GM18951 (cell line): ENCODE results near the gene DAB1.

Experiments used
- POLR2A ChIP-seq: IDR thresholded peaks from 4 replicates; pipeline ENCODE4 v1.6.1; 2011; ENCODE audit warnings: mild to moderate bottlenecking; ENCODE audit not compliant: insufficient read length, insufficient read depth; ENCODE audit errors: extremely low read depth
- in situ Hi-C: fragments of 300-500 bp; cut with MboI; formaldehyde crosslinking; loops from one replicate; pipeline ENCODE4 v1.12.0; 2022; ENCODE audit warnings: low sequenced_read_pairs, mixed read lengths, inconsistent platforms; ENCODE audit not compliant: unreplicated experiment

The DAB1 gene

DNA sequence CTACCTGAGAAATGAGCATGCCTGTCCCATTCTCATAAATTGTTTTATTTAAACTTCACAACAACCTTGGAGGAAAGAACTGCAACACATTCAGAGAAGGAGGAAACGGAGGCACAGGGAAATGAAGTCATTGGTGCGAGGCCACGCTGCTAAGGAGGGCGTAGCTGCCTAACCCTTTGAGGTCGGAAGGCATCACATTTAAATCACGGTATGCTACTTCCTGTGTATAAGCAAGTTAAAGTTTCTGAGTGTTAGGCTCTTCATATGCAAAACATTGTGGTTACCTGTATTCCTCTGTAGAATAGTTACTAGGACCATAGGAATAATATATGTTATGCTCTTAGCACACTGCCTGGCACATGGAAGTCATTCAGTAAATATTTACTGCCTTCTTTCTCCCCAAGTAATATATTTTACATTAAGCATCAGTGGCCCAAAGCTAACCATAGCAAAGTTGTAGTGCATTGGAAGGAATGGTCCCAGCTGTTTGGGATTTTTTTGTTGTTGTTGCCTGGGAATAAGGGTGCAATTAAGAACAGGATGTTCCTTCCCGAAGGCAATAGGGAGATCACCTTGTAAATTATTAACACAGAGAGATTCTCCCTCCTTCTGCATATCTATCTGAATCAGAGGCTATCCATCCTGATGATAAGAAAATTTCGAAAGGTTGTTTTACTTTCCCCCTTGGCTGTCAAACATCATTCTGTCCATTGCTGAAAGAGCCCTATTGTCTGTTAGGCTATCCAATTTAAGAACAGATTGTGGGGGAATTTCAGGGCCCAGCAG lies 265.8 kb downstream of the DAB1 start:
- TF ChIP-seq POLR2A, result no peak
- in situ Hi-C loops, result no loop called here

DNA sequence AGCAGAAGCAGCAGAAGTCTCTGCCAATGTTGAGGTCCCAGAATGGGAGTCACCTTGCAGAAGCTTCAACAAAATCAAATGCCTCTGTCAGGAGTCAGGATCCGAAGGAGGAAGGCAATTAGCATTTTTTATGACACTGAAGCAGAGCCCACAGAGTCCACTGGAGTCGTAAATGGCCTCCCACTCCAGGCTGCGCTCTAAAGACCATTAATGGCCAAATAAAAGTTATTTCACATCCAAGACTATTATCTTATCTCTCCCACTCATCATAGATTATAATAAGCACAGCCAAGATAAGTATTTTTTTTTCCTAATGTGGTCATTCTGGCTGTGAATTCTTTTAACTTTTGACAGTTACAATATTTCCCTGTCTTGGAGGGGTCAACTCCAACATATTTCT lies 267.0 kb downstream of the DAB1 start:
- TF ChIP-seq POLR2A, result no peak
- in situ Hi-C loops, result no loop called here

DNA sequence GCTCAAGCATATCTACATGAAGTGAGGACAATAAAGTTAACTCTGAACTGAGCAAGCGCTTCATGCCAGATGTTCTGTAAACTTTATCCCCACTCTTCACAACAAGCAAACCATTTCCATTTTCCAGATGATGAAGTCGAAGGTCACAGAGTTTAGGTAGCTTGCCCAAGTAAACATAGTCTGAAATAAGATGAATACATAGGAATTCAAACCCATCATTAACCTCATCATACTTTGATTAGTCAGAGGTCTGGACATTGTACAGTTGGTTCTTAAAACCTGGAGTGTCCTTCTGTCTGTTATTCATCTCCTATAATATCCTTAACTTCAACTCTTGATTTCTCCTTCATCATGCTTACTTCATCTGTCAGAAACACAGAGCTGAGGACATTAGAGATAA lies 277.8 kb downstream of the DAB1 start:
- in situ Hi-C loops, result no loop called here
- TF ChIP-seq POLR2A, result no peak

DNA sequence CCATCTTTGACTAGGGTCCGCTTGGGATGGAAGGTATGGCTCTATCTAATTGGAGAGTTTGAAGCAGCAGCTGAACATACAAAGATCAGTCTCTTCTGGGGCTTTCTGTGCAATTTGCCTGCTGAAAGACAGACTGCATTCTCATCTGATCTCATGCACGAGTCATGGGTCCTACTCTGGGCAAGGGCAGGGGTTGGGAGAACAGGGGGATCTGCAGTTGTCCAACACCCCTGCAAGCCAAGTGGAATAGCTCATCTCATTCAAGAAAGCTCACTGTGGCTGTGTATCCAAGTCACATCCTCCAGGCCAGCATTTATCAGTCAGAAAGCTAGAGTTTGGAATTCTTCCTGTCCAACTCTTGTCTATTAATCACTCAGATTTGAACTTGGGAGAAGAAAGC lies 280.9 kb downstream of the DAB1 start:
- in situ Hi-C loops, result no loop called here
- TF ChIP-seq POLR2A, result no peak

DNA sequence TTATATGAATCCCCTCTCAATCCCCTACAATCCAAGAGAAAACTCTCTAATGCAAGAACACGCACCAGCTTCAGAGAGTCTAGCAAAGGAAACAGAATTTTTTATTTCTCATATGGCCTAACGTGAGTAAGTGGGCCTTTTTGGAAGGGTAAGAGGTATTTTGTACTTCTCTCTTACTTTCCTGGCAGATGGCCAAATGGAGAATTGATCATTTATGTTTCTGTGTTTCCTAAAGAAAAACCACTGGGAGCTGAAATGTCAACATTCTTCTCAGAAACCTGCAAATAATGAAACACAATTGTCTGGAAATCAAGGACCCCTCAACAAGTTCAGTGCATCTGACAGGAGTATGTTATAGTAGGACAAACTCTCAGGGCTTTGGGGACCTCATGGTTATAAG lies 281.7 kb downstream of the DAB1 start:
- in situ Hi-C loops, result no loop called here
- no peak for TF ChIP-seq POLR2A

DNA sequence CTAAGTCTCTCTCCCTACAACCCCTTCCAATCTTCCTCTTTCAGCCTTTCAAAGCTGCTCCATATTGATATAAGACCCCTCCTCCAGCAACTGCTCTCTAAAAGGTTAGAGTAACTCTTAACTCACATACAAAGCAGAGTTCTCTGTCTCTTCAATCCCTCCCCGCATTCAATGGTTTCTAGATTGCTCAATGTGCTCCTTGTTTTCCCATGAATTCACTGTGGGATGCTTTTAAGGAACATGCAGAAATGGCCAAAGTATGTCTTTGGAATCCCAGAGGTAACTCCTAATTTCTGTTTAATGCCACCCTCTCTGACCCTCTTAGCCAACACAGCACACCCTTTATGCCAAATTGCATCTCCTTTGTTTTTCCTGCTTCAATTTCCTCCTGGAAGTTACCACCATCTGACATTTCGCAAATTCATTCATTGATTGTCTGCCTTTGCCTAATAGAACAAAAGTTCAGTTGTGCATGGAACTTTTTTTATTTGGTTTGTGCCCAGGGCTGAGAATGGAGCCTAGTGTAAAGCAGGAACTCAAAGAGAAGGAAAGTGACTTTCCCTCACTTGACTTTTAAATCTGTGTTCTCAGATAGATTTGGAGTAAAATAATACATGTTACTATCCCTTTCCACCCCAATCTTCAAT lies 285.3 kb downstream of the DAB1 start:
- in situ Hi-C loops, result no loop called here
- TF ChIP-seq POLR2A, result no peak

DNA sequence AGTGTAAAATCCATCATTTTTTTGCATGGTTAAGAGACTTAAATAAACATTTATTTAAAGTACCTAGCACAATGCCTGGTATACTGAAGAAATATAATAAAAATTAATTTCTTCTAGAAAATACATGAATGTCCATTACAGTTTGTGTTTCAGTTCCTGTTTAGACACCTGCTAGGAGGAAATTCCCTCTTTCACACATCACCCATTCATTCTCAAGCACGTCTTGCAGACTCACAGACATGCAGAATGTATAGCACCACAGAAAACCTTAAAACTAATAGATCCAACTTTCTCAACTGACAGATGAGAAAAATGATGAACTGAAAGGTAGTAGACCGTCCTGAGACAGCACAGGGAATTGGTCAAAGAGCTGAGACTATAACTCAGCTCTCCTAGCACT lies 285.9 kb downstream of the DAB1 start:
- in situ Hi-C loops, result no loop called here
- no peak for TF ChIP-seq POLR2A

DNA sequence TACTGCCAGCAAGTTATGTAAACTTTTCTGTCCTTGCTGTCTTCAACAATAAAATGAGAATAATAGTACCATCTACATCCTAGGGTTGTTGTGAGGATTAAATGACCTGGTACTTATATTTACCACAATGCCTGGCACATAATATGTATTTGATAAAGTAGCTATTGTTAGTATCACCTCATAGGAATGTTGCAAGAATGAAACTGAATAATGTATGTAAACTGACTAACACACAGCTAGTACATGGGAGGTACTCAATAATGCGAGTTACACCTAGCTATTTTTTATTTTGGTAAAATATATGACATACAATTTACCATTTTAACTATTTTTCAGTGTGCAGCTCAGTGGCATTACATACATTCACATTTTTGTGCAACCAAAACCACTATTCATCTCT lies 289.1 kb downstream of the DAB1 start:
- in situ Hi-C loops, result no loop called here
- TF ChIP-seq POLR2A, result no peak

DNA sequence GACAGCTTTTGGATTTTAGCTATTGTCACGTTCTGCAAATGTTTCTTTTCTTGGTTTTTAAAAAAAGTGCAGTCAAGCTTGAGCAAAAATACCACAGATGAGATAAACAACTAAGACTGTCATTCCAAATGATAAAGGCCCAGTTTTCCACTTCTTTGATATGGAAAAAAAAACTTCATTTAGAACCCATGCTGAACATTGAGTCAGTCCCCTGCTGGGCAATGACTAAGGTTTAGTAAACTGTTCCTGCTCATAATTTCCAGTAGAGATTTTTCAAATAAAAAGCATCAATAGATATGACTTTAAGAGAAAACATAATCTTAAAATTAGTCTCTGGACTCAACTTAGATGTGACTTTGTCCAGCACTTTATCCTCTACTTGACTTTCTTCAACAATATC lies 290.2 kb downstream of the DAB1 start:
- TF ChIP-seq POLR2A, result no peak
- in situ Hi-C loops, result no loop called here

DNA sequence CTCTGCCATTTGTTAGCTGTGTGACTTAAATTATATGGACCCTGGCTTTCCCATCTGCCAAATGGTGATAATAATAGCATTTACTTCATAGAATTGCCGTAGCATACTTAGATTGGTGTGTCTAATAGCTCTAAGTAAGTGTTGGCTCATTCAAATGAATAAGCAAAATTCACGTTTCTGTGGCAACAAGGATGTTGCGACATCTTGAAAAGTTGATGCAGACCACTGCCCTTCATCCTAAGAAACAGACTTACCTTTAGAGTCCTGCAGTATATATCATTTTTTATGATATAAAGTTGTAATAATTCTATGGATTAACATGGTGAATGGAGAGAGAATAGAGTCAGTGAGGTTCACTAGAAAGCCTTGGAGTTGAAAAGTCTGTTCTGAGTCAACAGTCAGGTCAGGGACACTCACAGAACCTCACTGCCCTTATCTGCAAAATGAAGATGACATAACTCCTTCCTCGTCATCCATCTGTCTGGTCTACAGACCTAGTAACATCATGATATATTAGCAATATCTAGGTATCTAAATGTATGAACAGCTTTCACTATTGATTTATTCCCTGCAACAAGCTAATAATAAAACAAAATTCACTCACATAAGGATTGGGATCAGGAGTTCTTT lies 290.8 kb downstream of the DAB1 start:
- no peak for TF ChIP-seq POLR2A
- in situ Hi-C loops, result no loop called here

DNA sequence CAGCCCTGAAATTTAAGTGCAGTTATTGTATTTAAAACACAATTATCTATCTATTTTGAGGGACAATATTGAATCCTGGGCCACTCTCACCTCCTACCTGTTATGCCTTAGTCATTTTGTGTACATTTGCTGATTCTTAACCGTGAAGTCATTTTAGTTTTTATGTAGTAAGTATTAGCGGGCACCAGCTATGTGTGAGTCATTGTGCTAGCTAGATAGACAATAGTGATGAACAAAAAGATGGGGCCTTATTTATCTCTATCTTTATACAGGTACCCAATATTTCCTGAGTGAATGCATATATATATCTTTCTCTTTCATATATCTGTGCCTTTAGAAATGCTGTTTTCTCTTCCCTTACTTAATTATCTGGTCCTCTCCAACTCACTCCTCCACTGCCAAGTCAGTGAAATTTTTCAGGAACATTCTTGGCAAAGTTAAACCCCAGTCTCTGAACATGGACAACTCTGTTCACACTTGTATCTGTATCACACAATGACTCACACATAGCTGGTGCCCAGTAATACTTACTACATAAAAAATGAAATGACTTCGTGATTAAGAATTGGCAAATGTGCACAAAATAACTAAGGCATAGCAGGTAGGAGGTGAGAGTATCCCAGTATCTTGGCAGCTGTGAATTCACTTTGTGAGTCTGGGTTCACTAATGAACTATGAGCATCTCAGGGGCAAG lies 292.0 kb downstream of the DAB1 start:
- in situ Hi-C loops, result no loop called here

DNA sequence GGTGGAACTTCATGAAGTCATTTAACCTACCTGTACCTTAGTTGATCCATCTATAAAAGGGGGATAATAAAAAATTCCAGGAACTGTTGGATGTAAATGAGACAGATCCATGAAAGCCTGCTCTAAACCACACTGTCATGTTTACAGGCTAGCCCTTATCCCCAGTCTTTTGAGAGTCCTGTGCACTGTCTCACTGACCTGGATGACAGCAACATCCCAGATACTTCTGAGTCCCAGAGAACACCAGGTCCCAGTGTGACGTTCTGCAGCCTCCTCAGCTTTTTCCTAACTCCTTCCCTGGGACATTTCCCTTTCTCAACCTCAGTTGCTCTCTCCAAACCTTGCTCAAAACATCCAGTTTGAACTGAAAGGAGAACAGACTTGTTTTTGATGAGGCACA lies 292.6 kb downstream of the DAB1 start:
- in situ Hi-C loops, result no loop called here
- no peak for TF ChIP-seq POLR2A

More for the DNA sequence above, 292.0 kb downstream of the DAB1 start:
- TF ChIP-seq POLR2A, result no peak

DNA sequence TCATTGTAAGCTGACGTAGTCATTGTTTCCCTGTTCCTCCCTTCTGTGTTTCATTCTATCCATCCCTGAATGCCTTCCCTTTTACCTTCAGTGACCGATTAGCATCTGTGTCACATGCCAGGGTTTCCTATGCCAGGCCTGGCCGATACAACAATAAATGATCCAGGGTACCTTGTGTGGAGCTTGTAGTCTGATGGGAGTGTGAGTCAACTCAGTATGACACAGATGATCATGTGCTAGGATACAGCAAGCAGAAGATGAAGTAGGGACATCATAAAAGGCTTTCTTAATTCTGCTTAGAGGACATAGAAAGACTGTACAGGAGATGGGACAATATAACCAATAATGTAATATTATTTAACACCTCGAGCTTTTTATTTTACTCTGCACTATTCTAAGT lies 294.0 kb downstream of the DAB1 start:
- no peak for TF ChIP-seq POLR2A

More for the DNA sequence above, 294.0 kb downstream of the DAB1 start:
- in situ Hi-C loops, result no loop called here
